Neural cell (in vitro differentiated cells): ENCODE measurements around the gene ZRANB3. TPM values are rescaled to one million over a fixed set of nuclear protein-coding genes. Genes with fewer than 3 reads are reported as not detected.

Source experiments
- H2AFZ ChIP-seq: fragments of 200-600, 300-800 bp; sonication (generic), shearing (Covaris generic); 2 replicates; pipeline ENCODE4 v1.6.0; 2014; ENCODE audit warnings: low read depth, mild to moderate bottlenecking, antibody characterized with exemption, low read length, moderate library complexity
- H3F3A ChIP-seq: fragments of 200-600 bp; shearing (Covaris generic); 2 replicates; pipeline ENCODE4 v1.6.1; 2016; ENCODE audit warnings: mild to moderate bottlenecking, moderate library complexity, mixed read lengths, antibody characterized with exemption, low read length; ENCODE audit not compliant: insufficient read depth, poor library complexity, severe bottlenecking
- H3K27ac ChIP-seq: fragments of 200-600, 300-800 bp; sonication (generic), shearing (Covaris generic); 2 replicates; pipeline ENCODE4 v1.5.1; 2014; ENCODE audit warnings: mild to moderate bottlenecking, low read length, moderate library complexity
- H3K27me3 ChIP-seq: fragments of 300-800, 200-600 bp; sonication (generic), shearing (Covaris generic); 2 replicates; pipeline ENCODE4 v1.6.0; 2014; ENCODE audit warnings: mild to moderate bottlenecking, low read depth, low read length, moderate library complexity; ENCODE audit not compliant: insufficient read depth
- H3K36me3 ChIP-seq: fragments of 300-800, 200-600 bp; sonication (generic), shearing (Covaris generic); 2 replicates; pipeline ENCODE4 v1.5.1; 2014; ENCODE audit warnings: mild to moderate bottlenecking, antibody characterized with exemption, low read length, moderate library complexity; ENCODE audit not compliant: insufficient read depth
- H3K4me2 ChIP-seq: fragments of 300-800, 200-600 bp; sonication (generic), shearing (Covaris generic); 2 replicates; pipeline ENCODE4 v1.6.0; 2014; ENCODE audit warnings: mild to moderate bottlenecking, low read length
- H3K4me3 ChIP-seq: fragments of 300-800, 200-600 bp; sonication (generic), shearing (Covaris generic); 2 replicates; pipeline ENCODE4 v1.5.1; 2014; ENCODE audit warnings: mild to moderate bottlenecking, low read length, moderate library complexity
- H3K79me2 ChIP-seq: fragments of 200-600 bp; shearing (Covaris generic); replicated peaks from 2 replicates; pipeline ENCODE4 v1.6.0; 2014; ENCODE audit warnings: mild to moderate bottlenecking, low read length, moderate library complexity; ENCODE audit not compliant: insufficient read depth
- H3K9ac ChIP-seq: fragments of 300-800, 200-600 bp; sonication (generic), shearing (Covaris generic); 2 replicates; pipeline ENCODE4 v1.6.1; 2016; ENCODE audit warnings: mild to moderate bottlenecking, low read length, mixed read lengths
- H3K9me2 ChIP-seq: fragments of 200-600 bp; shearing (Covaris generic); 2 replicates; pipeline ENCODE4 v1.6.1; 2016; ENCODE audit warnings: mild to moderate bottlenecking, low read length, mixed read lengths; ENCODE audit not compliant: insufficient read depth
- H3K9me3 ChIP-seq: fragments of 200-600, 300-800 bp; sonication (generic), shearing (Covaris generic); 2 replicates; pipeline ENCODE4 v1.6.1; 2016; ENCODE audit warnings: mild to moderate bottlenecking, mixed run types, low read length, moderate library complexity, mixed read lengths
- H4K20me1 ChIP-seq: fragments of 200-600 bp; shearing (Covaris generic); 2 replicates; pipeline ENCODE4 v1.6.1; 2016; ENCODE audit warnings: mild to moderate bottlenecking, mixed run types; ENCODE audit not compliant: insufficient read depth
- CTCF ChIP-seq: fragments of 450-650 bp; IDR thresholded peaks from 2 replicates; pipeline ENCODE4 v1.5.1; 2014; ENCODE audit warnings: antibody characterized with exemption, mild to moderate bottlenecking, moderate library complexity; ENCODE audit not compliant: poor library complexity, severe bottlenecking
- EP300 ChIP-seq: fragments of 450-650 bp; conservative IDR thresholded peaks from 2 replicates; pipeline ENCODE4 v1.6.1; 2014; ENCODE audit warnings: antibody characterized with exemption, mild to moderate bottlenecking, moderate library complexity; ENCODE audit not compliant: poor library complexity, severe bottlenecking
- EZH2 ChIP-seq: fragments of 200-600, 300-800 bp; shearing (Covaris generic), sonication (generic); IDR thresholded peaks from 2 replicates; pipeline ENCODE4 v1.6.1; 2014; ENCODE audit warnings: antibody characterized with exemption, low read length, borderline replicate concordance, mild to moderate bottlenecking; ENCODE audit not compliant: insufficient read depth, poor library complexity, severe bottlenecking
- MXI1 ChIP-seq: fragments of 450-650 bp; conservative IDR thresholded peaks from 2 replicates; pipeline ENCODE4 v1.6.1; 2014; ENCODE audit warnings: antibody characterized with exemption, mild to moderate bottlenecking; ENCODE audit not compliant: poor library complexity, severe bottlenecking
- POLR2AphosphoS5 ChIP-seq: IDR thresholded peaks from 2 replicates; pipeline ENCODE4 v1.6.1; 2012
- RAD21 ChIP-seq: fragments of 450-650 bp; conservative IDR thresholded peaks from 2 replicates; pipeline ENCODE4 v1.6.1; 2014; ENCODE audit warnings: antibody characterized with exemption, mild to moderate bottlenecking, moderate library complexity
- REST ChIP-seq: IDR thresholded peaks from 2 replicates; pipeline ENCODE4 v1.6.1; 2012; ENCODE audit warnings: borderline replicate concordance
- SMC3 ChIP-seq: fragments of 450-650 bp; conservative IDR thresholded peaks from 2 replicates; pipeline ENCODE4 v1.6.1; 2014; ENCODE audit warnings: antibody characterized with exemption, mild to moderate bottlenecking, moderate library complexity; ENCODE audit not compliant: poor library complexity
- TAF1 ChIP-seq: IDR thresholded peaks from 2 replicates; pipeline ENCODE4 v1.6.1; 2012; ENCODE audit warnings: low read depth
- polyA minus RNA-seq: library from RNA; depleted of rRNA, polyadenylated mRNA; stranded (reverse); fragments of >200 nt; gene quantifications from 2 replicates; pipeline ENCODE4 v1.2.3, GENCODE V29; 2014
- polyA plus RNA-seq: library from polyadenylated mRNA; depleted of rRNA; stranded (reverse); fragments of >200 nt; gene quantifications from 2 replicates; pipeline ENCODE4 v1.2.3, GENCODE V29; 2014

The ZRANB3 gene
- polyA plus RNA-seq = 3.5 and 4.9 TPM in 2 replicates
- polyA minus RNA-seq = 14.0 and 14.9 TPM in 2 replicates

- H4K20me1 ChIP-seq = no peaks in the 10 kb centered on the region
- H2AFZ ChIP-seq = peak within 1 kb of the TSS; percentile 73
- peaks cover 30% of the 10 kb centered on the region for H3K79me2 ChIP-seq
- H3K27me3 ChIP-seq = no peaks in the 10 kb centered on the region
- no peaks in the 10 kb centered on the region for H3F3A ChIP-seq
- H3K9me3 ChIP-seq = no peaks in the 10 kb centered on the region
- peak within 1 kb of the TSS; percentile 92 for H3K27ac ChIP-seq
- peak within 1 kb of the TSS; percentile 83 for H3K4me3 ChIP-seq
- peak within 1 kb of the TSS; percentile 90 for H3K9ac ChIP-seq
- H3K9me2 ChIP-seq = no peaks in the 10 kb centered on the region
- TF ChIP-seq MXI1 (peak; percentile 95), POLR2AphosphoS5 (peak; percentile 13), SMC3 (peak; percentile 43), EZH2 (no peak), TAF1 (peak; percentile 48), REST (no peak), CTCF (no peak), EP300 (peak; percentile 15), RAD21 (peak; percentile 38)
- peak within 1 kb of the TSS; percentile 80 for H3K4me2 ChIP-seq
- H3K36me3 ChIP-seq = no peaks in the 10 kb centered on the region
Measured at GRCh38 chr2:135530313-135531230, at the start of gene ZRANB3. Gene ZRANB3, minus strand, starts transcription at chr2:135531218.

GRCh38 chr2:135573620-135574019, 42.6 kb upstream of the ZRANB3 start:
- TF ChIP-seq EP300 (no peak), MXI1 (no peak), CTCF (no peak), POLR2AphosphoS5 (no peak), EZH2 (no peak), SMC3 (no peak), TAF1 (no peak), REST (no peak), RAD21 (no peak)
- Histone ChIP-seq H3K4me3 (no peak overlapping the region), H4K20me1 (no peaks in the 10 kb centered on the region), H3F3A (no peaks in the 10 kb centered on the region), H3K9ac (no peak overlapping the region), H3K27me3 (no peaks in the 10 kb centered on the region), H3K9me3 (no peaks in the 10 kb centered on the region), H3K79me2 (no peaks in the 10 kb centered on the region), H3K9me2 (no peaks in the 10 kb centered on the region), H2AFZ (no peak overlapping the region), H3K27ac (no peak overlapping the region), H3K36me3 (no peaks in the 10 kb centered on the region), H3K4me2 (no peak overlapping the region)
